Activated naive CD4-positive, alpha-beta T cell treated with anti-CD3 and anti-CD28 coated beads, Interleukin-2, amount 50 U/mL, for 16 hours (primary cell): ENCODE data around the gene DPH1.

Source experiments
- DNase-seq: peaks from one replicate; pipeline ENCODE4 v3.0.0-alpha.2; 2020

DPH1 gene

DNA sequence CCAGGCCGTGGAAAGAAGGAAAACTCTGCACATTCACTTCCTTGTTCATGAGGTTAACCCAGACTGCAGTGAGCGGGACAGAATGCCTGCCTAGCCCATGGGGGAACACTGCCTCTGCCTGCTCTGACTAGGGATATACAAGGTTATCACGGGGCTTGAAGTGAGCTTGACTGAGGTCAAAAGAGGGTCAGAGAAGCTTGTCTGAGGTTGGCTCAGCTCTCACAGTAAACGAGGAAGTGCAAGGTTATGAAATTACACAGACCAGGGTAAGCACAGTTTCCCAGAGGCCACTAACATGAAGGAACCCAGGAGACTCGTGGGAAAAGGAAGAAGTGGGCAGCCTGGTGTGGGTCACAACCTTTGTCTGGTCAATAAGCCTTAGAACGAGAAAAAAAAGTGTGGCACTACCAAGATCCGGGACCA, 53.7 kb downstream of the DPH1 start:
- no peak for DNase-seq

DNA sequence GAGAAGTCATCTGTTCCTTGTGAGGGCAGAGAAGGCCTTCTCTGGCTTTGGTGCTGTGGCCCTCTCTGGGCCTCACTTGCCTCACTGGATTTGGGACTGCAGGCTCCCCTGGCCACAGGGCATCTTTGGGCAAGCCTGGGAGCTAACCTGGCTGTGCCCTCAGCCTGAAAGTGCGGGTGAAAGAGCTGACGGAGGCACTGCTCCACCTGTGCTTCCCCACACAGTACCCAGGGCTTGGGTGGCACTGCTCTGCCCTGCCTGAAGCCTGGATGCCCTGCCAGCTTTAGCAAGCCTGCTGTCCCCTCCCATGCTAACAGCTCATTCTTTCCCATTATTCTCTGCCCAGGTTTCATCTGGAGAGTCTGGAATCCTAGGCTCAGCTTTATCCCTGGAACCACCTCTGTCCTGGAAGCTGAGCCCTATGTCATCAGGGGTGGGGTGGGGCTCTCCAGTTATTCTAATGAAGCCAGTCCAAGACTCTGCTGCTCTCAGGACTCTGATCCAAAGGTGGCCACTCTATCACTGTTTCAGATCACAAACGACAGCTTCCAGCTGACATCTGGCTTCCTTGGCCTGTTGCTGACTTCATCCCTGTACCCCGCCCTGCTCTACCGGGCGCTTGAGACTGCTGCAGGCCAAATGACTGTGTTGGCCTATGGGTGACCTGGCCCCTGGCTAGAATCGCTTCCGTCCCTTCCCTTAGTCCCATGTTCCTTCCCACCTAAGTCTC, 54.2 kb downstream of the DPH1 start:
- DNase-seq: no peak

DNA sequence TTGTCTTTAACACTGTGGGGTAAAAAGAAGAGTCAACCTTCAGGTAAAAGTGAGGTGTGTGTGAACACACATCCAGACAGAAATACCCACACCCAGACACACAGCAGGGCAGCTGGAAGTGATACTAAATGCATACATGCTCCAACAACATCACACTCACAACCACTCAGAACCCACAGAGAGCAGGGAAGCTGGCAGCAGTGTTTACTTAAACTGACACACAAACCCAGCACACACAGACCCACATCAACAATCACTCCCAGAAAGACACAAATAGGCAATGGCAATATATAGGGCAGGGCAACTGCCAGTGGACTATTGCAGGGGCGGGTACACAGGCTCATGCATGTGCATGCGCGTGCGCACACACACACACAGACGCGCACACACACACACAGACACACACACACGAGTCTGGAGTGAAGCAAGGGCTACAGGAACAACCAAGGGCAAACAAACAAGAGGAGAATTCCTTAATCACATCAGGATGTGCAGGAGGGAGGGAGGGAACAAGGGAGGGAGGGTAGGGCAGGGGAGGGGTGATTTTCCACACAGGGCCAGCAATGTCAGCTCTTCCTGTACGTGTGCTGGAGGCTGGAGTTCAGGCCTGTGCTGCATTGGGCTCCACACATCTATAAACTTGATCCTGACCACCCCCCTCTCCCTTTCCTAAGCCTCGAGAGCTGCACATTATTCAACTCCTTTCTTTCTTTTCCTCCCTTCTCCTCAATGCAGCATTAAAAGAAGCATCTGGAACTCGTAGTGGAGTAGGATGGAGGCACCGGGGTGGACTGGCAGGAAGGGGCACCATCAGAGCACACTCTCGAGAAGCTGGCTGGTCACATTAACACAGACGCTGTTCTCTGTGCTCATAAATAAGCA, 55.1 kb downstream of the DPH1 start:
- no peak for DNase-seq

GRCh38 chr17:2085648-2085949, 55.6 kb downstream of the DPH1 start:
- no peak for DNase-seq

- no peak for DNase-seq
These were observed 56.4 kb downstream of the DPH1 start for GRCh38 chr17:2086306-2086705.

- peak; percentile 33 for DNase-seq
These were observed 57.8 kb downstream of the DPH1 start for GRCh38 chr17:2087597-2088211.

GRCh38 chr17:2089021-2089422, 59.1 kb downstream of the DPH1 start:
- DNase-seq: no peak

- peak; percentile 40 for DNase-seq
These were observed 60.3 kb downstream of the DPH1 start for GRCh38 chr17:2090210-2090641.

- DNase-seq: no peak
These were observed 61.0 kb downstream of the DPH1 start for GRCh38 chr17:2090804-2091534.

DNA sequence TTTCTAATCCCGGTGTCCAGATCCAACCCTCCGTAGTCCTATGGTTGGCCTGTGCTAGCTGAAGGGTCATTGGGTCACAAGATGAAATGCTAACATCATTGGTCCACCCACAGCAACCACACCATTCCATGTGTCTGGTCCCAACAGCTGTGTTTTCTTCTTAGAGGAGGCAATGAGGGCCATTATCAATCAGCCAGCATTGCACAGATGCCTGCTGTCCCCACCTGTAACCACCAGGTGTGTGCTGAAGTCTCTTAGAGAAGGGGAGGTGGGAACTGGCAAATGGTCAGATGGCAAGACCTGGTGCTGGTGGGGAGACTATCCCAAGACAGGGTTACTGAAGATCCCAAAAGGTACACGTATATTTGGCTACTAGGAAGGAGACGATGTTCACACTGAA, 62.3 kb downstream of the DPH1 start:
- no peak for DNase-seq

- no peak for DNase-seq
These were observed 63.4 kb downstream of the DPH1 start for GRCh38 chr17:2093349-2093748.
